Mucosa of descending colon (tissue), 3 donors: ENCODE data around the gene CADM1. TPM values are rescaled to one million over a fixed set of nuclear protein-coding genes. Genes with fewer than 3 reads are reported as not detected.

ENCODE experiments used
- ATAC-seq: fragments of 200-7000 bp; cut with Tn5 transposase; one replicate; pipeline ENCODE4 v1.9.1; 2020; ENCODE audit warnings: mild to moderate bottlenecking, moderate library complexity
- DNase-seq, 3 donors: peaks; one replicate each; pipeline ENCODE4 v3.0.0-alpha.2; 2020
- H3K36me3 ChIP-seq: fragments of 200-600 bp; one replicate; pipeline ENCODE4 v1.8.0; 2021; ENCODE audit warnings: low read depth, mild to moderate bottlenecking
- H3K4me1 ChIP-seq: fragments of 200-600 bp; one replicate; pipeline ENCODE4 v1.8.0; 2021; ENCODE audit warnings: low read depth, mild to moderate bottlenecking
- H3K4me3 ChIP-seq: fragments of 200-600 bp; one replicate; pipeline ENCODE4 v1.8.0; 2021; ENCODE audit warnings: mild to moderate bottlenecking
- H3K9me3 ChIP-seq: fragments of 200-600 bp; one replicate; pipeline ENCODE4 v1.8.0; 2021; ENCODE audit warnings: mild to moderate bottlenecking
- CTCF ChIP-seq: fragments of 200-600 bp; IDR thresholded peaks from one replicate; pipeline ENCODE4 v1.8.0; 2022; ENCODE audit warnings: antibody characterized with exemption, mild to moderate bottlenecking
- intact Hi-C, 2 donors: fragments of 100-400 bp; cut with DNase I in 1 of 2; cut with micrococcal nuclease in 1 of 2; formaldehyde crosslinking; loops; one replicate each; pipeline versions ENCODE4 v1.11.0 to v1.11.1; 2022; cut with DNase I, micrococcal nuclease
- total RNA-seq, 3 donors: library from RNA; stranded (reverse); fragmentation: NEBNext Ultra II Directional in 2 of 3; extraction: Animal tissue kit (Norgen Biotek cat#: 25700) in 2 of 3; gene quantifications; one replicate each; pipeline versions ENCODE4 v1.2.1 to v1.2.4, GENCODE V29; 2021 to 2023
- donor health status: DM: no; HTN: no; CAD: no; lungs with moderate emphysema.
- donor health status: DM: no; HTN: no; CAD: no.
- donor health status: DM: no; HTN: yes; CAD: no.

The CADM1 gene
- total RNA-seq, 3 donors from 2014 or later = 4.3 to 20.2 (median 7.2) TPM

DNA sequence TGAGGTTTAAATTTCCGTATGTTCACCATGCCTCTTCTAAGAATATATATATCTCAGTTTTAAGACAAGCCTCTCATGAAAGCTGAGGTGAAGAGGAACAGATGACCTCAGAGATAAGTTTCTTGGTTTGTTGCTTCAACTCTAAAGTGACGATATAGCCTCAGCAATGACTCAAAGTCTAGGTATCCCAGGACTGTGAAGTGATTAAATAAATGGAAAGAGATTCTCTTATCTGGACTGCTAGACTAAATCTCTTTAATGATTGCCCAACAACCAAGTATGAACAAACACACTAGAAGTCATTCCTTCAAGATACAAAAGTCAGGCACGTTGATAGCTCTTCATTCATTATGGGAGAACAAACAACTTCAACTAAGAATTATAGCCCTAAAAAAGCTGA, 15.3 kb downstream of the CADM1 start:
- DNase-seq = no peak
- H3K4me3 ChIP-seq = no peak overlapping the region
- no peaks in the 10 kb centered on the region for H3K4me1 ChIP-seq
- H3K36me3 ChIP-seq = no peaks in the 10 kb centered on the region
- intact Hi-C loops = no loop called here
- ATAC-seq = no peak
- no peak for TF ChIP-seq CTCF
- H3K9me3 ChIP-seq = no peaks in the 10 kb centered on the region

GRCh38 chr11:115481528-115481927, 22.7 kb downstream of the CADM1 start:
- ATAC-seq = no peak
- H3K4me1 ChIP-seq = no peaks in the 10 kb centered on the region
- intact Hi-C loops = no loop called here
- no peak overlapping the region for H3K4me3 ChIP-seq
- DNase-seq = no peak
- no peaks in the 10 kb centered on the region for H3K9me3 ChIP-seq
- no peaks in the 10 kb centered on the region for H3K36me3 ChIP-seq
- no peak for TF ChIP-seq CTCF

- ATAC-seq = no peak
- DNase-seq = no peak
- Histone ChIP-seq H3K36me3 (no peaks in the 10 kb centered on the region), H3K4me3 (no peak overlapping the region), H3K9me3 (no peaks in the 10 kb centered on the region), H3K4me1 (no peaks in the 10 kb centered on the region)
- intact Hi-C loops = no loop called here
- no peak for TF ChIP-seq CTCF
Observed at GRCh38 chr11:115480611-115481010, 23.6 kb downstream of the CADM1 start.

DNA sequence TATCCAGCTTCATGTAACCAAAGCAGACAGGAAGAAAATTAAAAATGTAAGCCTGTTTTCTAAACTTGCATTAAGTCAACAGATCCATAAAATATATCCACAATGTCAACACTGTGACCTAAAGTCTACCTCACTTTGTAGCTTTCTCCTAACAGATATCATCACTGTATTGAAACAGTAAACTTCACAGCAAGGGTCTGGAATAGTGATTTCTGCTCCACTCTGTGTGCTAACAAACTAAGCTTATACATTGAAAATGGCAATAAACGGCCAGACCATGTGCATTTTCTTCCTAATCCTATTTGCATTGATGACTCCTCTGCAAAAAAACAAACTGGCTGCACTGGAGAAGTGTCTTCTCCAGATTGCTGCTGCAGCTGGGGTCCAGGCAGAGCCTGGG, 26.8 kb downstream of the CADM1 start:
- intact Hi-C loops = no loop called here
- H3K36me3 ChIP-seq = no peaks in the 10 kb centered on the region
- DNase-seq (no peak), ATAC-seq (no peak)
- TF ChIP-seq CTCF = no peak
- H3K9me3 ChIP-seq = no peaks in the 10 kb centered on the region
- no peaks in the 10 kb centered on the region for H3K4me1 ChIP-seq
- H3K4me3 ChIP-seq = no peak overlapping the region

DNA sequence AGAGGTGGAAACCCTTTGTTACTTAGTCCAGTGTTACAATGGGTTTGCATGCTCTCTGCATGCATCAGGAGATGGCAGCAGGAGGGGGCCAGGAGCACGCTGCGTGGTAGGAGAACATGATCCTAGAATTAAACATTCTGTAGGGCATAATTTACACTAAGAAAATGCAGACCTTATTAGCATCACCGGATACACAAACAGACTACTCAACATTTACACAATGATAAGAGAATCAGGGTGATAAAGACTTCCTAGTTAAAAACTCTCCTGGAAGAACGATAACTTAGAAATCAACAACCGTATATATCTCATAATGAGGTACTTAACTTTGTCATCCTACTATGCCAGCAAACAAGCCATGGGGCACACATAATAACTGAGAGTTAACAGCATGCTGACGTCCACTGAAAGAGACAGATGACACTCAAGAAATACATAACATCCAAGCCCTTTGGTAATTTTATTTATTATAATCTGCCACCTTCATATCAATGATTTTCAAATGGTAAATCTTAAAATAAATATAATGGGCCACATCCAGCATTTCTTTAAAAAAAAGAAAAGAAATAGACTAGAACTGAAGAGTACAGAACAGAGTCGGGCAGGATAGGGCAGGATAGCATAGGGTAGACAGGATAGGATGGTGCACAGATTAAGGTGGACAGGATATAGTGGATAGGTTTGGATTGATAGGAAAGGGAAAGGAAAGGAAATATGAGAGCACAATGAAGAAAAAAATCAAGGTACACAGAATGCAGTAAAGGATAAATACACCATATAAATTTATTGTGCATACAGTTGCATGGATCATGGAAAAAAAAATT, 27.5 kb downstream of the CADM1 start:
- intact Hi-C loops = no loop called here
- H3K9me3 ChIP-seq = no peaks in the 10 kb centered on the region
- DNase-seq (no peak), ATAC-seq (no peak)
- TF ChIP-seq CTCF = no peak
- no peaks in the 10 kb centered on the region for H3K4me1 ChIP-seq
- H3K36me3 ChIP-seq = no peaks in the 10 kb centered on the region
- no peak overlapping the region for H3K4me3 ChIP-seq
